ENCODE data around the gene SDR42E2.

GRCh38 chr16:22206842-22207714 is 44.8 kb downstream of the SDR42E2 start:
- TF ChIP-seq, protein P1, sequence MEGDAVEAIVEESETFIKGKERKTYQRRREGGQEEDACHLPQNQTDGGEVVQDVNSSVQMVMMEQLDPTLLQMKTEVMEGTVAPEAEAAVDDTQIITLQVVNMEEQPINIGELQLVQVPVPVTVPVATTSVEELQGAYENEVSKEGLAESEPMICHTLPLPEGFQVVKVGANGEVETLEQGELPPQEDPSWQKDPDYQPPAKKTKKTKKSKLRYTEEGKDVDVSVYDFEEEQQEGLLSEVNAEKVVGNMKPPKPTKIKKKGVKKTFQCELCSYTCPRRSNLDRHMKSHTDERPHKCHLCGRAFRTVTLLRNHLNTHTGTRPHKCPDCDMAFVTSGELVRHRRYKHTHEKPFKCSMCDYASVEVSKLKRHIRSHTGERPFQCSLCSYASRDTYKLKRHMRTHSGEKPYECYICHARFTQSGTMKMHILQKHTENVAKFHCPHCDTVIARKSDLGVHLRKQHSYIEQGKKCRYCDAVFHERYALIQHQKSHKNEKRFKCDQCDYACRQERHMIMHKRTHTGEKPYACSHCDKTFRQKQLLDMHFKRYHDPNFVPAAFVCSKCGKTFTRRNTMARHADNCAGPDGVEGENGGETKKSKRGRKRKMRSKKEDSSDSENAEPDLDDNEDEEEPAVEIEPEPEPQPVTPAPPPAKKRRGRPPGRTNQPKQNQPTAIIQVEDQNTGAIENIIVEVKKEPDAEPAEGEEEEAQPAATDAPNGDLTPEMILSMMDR (IDR thresholded peaks at IDR 0.05) = no peak
- TF ChIP-seq POLR2AphosphoS5 (IDR thresholded peaks at IDR 0.05; ENCODE audit: low read depth, low read length) = no peak
- no peak for TF ChIP-seq REST (IDR thresholded peaks at IDR 0.05; ENCODE audit: insufficient read depth in 1 of 2, low read depth in 2 of 2, low read length in 1 of 2)
